HG03135 (cell line): Measurements from ENCODE around the gene FCHO2.

ENCODE experiments used
- ATAC-seq: cut with Tn5 transposase; IDR thresholded peaks from one replicate; pipeline ENCODE4 v1.9.1; 2021; ENCODE audit warnings: mild to moderate bottlenecking, moderate library complexity; ENCODE audit not compliant: unreplicated experiment

Gene FCHO2

DNA sequence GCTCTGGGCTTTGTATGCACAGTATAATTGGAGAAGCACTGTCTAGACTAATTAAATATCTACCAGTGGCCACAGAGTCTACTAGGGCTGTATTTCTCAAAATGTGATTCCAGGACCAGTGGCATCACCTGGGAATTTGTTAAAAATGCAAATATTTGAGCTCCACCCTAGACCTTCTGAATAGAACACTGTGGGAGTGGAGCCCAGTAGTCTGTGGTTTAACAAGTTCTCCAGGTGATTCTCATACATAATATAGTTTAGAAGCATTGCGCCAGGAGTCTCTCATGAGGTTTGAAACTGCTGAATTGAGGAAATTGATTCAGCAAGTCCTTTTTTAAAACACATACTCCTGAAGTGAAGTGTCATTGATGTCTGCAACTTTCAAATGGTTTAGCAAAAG lies 74.7 kb downstream of the FCHO2 start:
- no peak for ATAC-seq

DNA sequence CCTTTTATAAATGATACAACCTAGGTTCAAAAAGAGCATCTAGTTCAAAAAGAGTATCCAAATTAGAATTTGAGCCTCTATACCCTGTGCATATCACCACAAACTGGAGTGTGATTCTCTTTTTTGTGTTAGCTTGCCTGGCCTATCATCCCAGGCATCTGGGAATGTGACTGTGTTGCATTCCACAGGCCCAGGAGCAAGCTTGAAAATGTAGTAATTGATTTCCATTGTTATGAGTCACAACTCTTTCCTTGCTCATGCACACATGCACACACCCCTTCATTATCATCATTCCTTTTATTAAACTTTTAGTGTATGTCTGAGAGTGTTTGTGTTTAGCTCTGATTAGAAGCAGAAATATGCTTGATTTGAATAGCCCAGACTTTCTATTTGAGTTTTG lies 75.2 kb downstream of the FCHO2 start:
- no peak for ATAC-seq

DNA sequence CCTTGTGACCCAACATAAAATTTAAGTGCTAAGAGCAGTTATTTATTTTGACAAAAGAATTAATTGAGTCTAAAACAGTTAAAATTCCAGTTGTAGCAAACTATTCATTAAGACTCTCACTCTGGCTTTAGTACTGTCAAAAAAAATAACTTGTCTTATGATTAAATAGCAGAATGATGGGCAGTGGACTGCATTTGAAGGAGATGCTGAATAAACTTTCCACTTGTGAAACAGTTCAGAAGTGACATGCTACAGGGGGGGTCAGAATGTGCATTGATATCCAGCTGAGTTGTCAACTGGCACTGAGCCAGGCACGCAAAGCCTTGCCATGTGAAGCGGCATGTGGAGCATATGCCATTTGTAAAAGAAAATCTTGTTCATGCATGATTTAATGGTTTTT lies 76.0 kb downstream of the FCHO2 start:
- no peak for ATAC-seq

DNA sequence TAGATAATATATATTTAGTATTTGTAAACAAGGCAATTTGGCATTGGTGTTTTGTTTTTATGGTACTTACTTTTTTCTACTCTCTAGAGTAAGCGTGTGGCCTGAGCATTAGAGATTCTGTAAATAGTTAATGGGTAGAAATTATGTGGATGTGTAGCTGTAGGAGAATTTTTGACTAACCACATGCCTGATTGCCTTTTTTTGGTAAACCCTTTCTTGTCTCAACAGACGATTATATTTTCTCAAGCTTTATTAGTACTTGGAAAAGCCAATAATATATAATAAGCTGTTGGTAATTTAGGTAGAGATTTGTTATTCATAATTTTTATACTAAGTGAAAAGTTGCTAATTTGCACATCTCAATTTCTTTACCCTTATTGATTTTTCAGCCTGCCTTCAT lies 76.8 kb downstream of the FCHO2 start:
- no peak for ATAC-seq

DNA sequence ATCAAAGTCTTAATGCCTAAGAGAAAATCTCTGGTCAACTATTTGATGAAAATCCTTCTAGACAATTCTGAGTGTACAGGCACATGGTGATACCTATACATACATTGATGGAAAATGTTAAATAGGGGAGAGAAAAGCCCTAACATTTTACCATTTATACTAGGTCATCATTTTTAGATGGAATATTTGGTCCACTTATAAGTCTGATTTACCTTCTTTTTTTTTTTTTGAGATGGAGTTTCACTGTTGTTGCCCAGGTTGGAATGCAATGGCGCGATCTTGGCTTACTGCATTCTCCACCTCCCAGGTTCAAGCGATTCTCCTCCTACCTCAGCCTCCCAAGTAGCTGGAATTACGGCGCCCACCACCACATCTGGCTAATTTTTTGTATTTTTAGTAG lies 81.7 kb downstream of the FCHO2 start:
- no peak for ATAC-seq

- ATAC-seq, result no peak
Observed at GRCh38 chr5:73039082-73039481, 83.2 kb downstream of the FCHO2 start.

- no peak for ATAC-seq
Observed at GRCh38 chr5:73042993-73043392, 87.2 kb downstream of the FCHO2 start.

- no peak for ATAC-seq
Observed at GRCh38 chr5:73044546-73044945, 88.7 kb downstream of the FCHO2 start.

GRCh38 chr5:73045623-73046022 lies 89.8 kb downstream of the FCHO2 start:
- no peak for ATAC-seq

DNA sequence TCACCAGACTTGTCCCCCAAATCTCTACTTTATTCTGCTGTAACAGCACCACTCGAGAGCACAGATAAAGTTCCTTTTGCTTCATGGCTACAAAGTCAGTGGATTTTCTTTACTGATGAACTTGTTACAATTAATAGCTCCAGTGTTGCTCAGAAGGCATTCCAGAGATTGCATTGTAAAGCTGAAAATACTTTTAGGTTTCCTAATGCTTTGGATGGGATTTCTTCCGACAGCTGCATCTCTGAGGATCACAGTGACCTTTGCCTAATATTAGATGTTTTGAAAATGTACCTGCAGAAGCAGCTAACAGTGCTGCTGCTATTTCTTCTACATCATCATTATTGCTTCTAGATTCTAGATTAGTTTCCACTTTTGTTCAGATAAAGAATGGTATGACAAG lies 105.8 kb downstream of the FCHO2 start:
- no peak for ATAC-seq

DNA sequence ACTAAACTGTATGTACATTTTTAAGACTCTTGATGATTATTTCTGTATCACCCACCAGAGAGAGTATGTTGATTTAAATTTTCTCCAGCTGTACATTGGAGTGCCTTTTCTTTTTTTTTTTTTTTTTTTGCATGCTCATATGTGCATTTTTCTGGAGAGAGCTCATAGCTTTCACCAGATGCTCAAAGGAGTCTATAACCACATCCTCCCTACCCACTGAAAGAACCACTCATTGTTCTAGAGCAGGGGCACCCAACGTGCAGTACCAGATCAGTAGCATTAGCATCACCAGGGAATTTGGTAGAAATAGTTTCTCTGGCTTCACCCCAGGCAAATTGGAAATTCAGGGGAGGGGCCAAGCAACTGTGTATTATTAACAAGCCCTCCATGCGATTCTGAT lies 110.6 kb downstream of the FCHO2 start:
- ATAC-seq, result no peak

DNA sequence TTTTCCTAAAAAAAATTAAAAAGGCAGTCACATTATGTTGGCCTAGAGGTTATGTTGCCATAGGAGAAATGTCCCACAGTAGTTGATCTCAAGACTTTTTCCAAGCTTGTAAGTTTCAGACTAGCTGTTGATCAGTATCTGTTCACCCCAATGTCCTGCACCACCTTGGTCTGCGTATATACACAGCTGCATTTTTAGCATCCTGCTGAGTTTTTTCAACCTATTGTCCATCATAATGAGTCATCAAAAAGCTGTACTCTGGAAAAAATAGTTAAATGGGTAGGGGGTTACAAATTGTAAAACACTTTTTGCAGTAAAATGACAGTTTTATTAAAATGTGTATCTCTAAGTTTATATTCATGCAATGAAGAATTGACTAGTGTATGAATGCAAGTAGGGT lies 111.4 kb downstream of the FCHO2 start:
- no peak for ATAC-seq

- ATAC-seq, result no peak
Observed at GRCh38 chr5:73081093-73081492, 125.3 kb downstream of the FCHO2 start.

- no peak for ATAC-seq
Observed at GRCh38 chr5:73088026-73088425, 132.2 kb downstream of the FCHO2 start.

DNA sequence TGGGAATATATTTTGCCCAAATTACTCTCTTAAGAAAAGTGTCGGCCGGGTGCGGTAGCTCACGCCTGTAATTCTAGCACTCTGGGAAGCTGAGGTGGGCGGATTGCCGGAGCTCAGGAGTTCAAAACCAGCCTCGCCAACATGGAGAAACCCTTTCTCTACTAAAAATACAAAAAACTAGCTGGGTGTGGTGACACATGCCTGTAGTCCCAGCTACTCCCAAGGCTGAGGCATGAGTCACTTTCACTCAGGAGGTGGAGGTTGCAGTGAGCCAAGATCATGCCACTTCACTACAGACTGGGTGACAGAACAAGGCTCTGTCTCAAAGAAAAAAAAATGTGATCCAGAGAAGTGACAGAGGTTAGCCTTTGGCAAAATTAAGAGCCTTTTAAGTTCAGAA lies 138.1 kb downstream of the FCHO2 start:
- no peak for ATAC-seq

GRCh38 chr5:73094415-73094814 lies 138.6 kb downstream of the FCHO2 start:
- ATAC-seq, result no peak

GRCh38 chr5:73095564-73096238 lies 139.9 kb downstream of the FCHO2 start:
- ATAC-seq, result no peak

DNA sequence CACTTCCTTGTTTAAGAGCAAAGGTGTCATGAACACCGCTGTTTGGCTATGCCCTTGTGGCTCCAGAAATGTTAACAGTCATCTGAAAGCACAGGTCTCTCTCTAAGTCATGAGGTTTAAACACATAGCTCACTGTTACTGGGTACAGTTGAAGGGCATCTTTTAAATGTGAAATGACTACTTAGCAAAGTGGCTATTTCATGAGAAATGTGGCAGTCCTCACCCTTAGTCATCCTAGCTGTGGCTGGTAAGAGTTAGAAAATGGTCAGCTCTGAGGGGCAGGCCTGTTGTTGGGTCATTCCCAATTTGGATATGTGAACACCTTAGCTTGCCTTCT lies 140.4 kb downstream of the FCHO2 start:
- no peak for ATAC-seq

- no peak for ATAC-seq
Observed at GRCh38 chr5:73097740-73098139, 141.9 kb downstream of the FCHO2 start.

- no peak for ATAC-seq
Observed at GRCh38 chr5:73100109-73100508, 144.3 kb downstream of the FCHO2 start.

DNA sequence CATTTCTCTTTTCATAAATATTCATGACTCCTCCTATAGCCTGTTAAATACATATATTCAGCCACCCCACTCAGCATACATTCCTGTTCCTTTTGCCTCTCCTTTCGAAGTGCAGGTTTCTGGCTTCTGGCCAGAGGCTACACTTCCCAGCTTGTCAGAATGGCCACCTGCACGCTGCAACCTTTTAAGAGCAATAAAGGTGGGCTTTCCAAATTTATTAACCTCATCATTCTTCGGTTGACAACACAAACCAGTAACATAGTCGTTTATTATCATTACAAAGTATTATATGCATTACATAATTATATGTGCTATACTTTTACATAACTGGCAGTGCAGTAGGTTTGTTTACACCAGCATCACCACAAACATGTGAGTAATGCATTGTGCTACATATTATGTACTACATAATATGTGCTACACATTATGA lies 148.0 kb downstream of the FCHO2 start:
- no peak for ATAC-seq

DNA sequence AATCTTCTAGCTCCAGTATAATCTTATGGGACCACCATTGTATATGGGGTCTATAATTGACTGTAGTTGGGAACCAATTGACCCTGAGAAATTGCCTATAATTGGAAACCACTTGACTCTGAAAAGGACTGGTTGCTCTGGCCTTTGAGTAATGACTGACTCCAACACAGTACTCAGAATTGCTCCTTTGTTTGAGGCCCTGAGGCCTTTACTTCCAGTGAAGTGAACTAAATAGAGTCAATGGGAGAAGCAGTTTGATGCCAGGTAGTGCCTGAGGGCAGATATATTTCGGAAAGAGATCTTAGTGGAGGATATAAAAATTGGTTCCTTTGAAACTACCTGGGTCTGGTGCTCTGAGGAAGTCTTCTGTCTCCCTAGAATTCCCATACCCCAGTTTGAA lies 148.5 kb downstream of the FCHO2 start:
- ATAC-seq, result no peak

DNA sequence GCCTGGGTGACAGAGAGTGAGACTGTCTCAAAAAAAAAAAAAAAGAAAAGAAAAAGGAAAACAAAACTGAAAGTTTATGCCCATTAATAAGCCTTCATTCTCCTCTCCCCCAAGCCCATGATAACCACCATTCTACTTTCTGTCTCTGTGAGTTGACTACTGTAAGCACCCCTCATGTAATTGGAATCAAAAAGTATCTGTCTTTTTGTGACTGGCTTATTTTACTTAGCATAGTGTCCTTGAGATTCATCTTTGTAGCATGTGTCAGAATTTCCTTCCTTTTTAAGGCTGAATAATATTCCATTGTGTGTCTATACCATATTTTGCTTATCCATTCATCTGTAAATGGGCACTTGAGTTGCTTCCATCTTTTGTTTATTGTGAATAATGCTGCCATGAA lies 150.5 kb downstream of the FCHO2 start:
- ATAC-seq, result no peak

DNA sequence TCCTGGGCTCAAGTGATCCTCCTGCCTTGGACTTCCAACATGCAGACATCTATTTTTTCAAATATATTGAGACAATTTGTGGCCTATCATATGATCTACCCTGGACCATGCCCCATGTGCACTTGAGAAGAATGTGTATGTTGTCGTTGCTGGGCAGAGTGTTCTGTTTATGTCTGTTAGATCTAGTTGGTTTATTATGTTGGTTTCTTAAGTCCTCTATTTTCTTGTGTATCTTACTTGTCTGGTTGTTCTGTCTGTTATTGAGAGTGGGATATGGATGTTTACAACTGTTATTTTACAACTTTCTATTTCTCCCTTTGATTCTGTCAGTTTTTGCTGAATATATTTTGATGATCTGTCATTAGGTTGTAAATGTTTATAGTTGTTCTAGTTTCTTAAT lies 154.3 kb downstream of the FCHO2 start:
- no peak for ATAC-seq
